COLO829 (cell line): ENCODE measurements around the gene SDC1.

Experiments
- DNase-seq: peaks from one replicate; pipeline ENCODE4 v3.0.0; 2012; ENCODE audit warnings: low spot score

SDC1 gene

GRCh38 chr2:20227894-20228505 is 3.1 kb upstream of the SDC1 start:
- DNase-seq, result no peak

DNA sequence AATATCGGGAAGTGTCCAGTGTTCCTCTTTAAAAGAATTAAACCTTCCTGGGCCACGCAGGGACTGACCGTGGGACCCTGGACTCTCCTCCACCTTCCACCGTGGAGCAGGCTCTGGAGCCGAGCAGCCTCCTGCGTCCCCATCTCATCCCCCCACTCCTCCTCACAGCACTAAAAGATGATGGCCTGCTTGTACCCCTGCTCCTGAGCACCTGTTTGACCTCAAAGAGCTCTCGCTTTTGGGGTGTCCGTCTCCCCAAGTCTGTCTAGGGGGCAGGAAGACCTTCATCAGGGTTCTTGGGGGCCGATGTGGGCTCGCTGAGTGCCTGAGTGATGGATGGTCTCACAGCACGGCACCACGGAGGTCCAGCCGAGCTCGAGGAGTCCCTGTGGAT is 1.2 kb upstream of the SDC1 start:
- no peak for DNase-seq

DNA sequence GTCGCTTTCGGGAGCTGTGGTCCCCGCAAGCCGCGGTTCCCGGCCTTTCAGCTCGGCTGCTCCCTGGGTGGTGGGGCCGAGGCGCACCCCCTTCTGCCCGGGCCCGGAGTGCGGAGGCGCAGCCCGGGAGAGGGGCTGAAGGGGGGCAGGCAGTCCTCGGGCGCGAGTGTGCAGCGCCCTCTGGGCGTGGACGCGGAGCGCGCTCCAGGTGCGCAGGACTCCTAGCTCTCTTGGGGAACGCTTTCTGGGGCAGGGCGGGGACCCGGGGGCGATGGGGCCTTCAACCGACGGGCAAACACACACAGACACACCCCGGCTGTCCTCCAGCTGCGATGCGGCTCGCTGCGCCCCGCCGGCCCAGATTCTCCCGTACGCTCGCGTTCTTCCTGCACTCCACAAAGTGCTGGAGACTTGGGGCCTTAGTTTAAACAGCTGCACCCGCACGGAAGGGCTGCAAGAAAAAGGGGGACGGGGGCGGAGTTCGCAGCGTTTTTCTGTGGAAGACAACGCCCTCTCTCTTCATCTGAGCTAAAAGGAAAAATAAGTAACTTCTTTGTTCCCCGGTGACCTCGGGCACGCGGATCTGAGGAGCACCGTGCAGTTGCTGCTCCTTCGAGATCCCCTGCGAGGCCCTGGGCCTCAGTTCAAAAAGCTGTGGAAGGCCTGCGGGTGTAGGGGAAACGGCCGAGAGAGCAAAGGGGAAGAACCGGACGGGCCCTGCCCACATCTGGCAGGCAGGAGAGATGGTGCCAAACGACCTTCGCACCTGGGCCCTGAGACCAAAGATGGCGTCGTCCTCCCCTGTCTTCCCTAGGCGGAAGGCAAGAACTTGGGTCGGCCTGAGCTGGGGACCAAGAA is 593 bp upstream of the SDC1 start:
- no peak for DNase-seq

DNA sequence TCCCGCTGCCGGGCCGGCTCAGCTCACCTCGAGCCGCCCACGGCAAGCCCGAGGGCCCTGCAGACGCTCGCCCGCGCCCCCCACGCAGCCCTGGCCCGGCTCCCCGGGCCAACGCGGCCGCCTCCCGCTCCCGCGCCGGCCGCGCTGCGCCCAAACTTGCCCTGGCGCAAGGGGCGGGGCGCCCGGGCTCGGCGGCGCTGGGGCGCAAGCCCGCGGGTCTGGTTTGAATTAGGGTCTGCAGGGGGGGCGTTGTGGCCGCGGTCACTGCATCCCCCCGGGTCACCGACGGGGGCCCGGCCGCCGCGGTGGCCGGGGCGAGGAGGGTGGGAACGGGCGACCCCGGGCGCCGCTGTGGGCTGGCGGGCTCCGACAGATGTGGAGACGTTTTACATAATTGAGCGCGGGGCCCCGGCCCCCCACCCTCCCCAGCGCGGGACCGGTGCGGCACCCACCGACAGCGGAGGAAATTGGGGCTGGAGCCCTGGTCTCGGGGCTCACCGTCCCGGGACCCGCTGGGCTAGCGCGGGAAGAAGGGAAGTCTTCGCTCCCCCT is 690 bp downstream of the SDC1 start:
- DNase-seq, result no peak

DNA sequence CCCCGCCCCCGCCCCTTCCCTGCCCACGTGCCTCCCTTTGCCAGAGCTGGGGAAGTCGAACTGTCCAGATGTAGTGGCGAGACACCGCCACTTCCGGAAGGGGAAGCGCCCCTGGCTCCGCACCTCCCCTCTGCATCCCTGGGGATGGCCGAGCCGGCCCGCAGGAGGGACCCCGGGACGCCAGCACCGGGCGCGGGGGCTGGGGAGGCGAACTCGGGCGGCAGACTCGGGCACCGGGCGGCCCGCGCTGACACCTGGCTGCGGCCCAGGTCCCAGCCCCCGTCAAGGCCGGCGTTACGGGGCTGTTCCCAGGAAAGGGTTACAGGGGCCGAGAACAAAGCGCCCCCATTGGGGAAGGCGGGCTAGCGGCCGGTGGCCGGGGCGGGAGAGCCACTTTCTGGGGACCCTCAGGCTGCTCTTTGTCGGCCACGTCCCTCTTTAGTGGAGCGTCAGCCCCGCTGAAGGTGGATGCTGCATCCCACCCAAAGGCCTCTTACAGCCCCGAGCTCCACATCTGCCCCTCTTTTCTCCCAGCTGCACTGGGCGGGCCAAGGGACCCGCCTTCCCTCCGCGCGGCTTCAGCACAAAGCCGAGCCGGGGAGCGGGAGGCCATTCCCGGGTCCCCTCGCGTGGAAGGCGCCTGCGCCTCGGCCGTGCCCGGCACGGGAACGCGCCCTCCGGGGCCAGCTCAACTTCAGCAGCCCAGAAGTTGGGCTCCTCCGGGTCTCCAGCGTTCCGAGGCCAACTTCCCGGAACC is 1.3 kb downstream of the SDC1 start:
- DNase-seq, result no peak

DNA sequence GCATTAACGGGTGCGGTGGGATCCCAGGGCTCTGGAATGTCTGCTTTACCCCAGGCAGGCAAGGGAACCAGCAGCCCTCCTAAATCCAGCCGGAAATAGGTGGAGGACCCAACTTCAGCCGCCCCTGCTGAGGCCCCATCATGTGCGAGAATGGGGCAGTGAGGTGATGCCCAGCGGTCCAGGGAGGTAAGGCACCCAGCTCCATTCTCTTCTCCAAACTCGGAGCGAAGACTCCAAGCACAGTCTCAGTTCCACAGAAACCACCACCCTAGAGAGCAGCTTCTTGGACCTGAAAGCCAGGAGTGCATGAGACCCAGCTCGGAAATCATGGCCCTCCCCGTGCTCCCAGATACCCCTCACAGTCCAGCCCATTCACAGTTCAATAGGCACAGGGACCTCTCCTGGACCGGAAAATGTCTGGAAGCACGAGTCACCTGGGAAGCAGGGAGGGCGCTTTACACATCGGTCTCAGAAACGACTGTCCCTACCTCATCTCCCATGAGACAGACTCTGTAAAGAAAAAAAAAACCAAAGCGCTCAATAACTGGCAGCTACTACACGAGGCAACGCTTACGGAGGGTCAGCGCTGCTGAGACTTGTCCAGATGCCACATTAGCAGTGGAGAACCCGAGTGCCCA is 2.0 kb downstream of the SDC1 start:
- DNase-seq, result no peak

DNA sequence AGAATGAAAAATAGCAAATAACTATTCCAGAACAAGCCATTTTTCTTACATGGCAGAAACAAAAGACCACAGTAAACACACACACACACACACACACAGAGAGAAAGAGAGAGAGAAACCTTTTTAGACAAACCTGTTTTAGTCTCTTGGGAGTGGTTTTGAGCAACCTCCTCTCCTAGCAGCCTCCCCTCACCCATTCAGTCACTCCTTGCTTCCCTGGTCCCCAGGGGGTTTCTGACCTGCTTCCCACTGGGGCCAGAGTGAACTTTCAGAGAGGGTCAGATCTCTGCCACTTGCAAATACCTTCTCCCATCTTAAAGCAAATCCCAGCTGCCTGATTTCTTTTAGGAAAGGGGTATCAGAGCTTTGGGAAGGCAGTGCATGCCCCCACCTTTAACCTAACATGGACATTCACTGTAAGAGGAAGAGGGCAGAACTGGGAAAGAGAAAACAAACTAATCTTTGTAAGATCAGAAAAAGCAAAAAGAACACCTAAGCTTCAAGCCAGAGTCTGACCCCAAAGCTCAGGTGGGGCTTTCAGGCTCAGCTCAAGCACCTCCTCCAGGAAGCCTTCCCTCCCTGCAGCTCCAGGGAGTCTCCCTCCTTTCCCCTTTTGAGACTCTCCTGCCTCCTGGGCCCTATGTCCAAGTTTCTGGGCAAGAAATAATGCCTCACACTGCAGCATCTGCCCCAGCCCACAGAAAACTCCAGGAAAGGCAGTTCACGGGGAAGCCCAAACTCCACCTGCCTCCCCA is 2.7 kb downstream of the SDC1 start:
- no peak for DNase-seq

DNA sequence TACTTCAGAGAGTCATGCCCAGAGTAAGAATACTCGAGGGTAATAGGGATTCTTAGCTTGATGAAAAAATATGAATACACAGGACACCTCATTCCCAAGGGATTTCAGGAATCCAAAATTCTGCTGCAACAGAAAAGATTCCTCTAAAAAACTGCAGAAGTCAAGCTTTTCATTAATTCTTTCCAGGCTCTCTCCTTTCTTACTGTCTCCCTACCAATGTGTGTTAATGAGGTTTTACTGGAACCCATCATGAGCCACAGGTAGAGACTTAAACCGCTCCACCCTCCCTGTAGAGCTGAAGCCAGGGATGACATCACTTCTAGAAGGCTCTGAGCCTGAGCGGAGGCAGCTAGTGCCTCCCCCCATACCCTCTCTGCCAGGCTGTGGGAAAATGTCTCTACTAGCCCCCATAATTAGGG is 3.4 kb downstream of the SDC1 start:
- DNase-seq, result no peak

GRCh38 chr2:20220806-20221554 is 4.0 kb downstream of the SDC1 start:
- no peak for DNase-seq

DNA sequence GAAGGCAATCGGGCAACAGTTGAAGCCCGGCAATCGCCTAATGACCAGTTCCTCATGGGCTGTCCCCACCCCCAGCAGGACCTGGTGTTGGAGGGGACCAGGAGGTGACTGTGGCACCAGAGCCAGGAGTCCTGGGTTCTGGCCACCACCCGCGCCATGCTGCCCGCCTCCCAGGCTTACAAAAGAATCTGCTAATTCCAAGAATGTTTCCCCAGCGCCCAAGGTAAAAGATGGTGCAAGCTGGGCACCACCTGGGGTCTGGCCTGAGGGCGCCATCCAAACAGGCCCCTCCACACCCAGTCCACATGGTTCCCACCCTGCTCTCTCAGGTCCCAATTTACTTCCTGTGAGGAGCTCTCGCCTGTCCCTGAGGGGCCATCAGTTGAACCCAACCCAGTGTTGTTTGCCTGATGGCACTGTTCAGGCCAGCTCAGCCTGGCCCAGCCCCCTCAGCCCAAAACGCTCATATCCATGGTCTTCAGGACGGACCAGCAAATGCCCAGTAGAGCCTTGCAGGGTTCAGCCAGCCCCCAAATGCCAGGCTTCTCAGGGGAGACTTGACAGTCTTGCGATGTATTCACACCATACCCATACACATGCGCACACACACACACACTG is 5.1 kb downstream of the SDC1 start:
- DNase-seq, result no peak

DNA sequence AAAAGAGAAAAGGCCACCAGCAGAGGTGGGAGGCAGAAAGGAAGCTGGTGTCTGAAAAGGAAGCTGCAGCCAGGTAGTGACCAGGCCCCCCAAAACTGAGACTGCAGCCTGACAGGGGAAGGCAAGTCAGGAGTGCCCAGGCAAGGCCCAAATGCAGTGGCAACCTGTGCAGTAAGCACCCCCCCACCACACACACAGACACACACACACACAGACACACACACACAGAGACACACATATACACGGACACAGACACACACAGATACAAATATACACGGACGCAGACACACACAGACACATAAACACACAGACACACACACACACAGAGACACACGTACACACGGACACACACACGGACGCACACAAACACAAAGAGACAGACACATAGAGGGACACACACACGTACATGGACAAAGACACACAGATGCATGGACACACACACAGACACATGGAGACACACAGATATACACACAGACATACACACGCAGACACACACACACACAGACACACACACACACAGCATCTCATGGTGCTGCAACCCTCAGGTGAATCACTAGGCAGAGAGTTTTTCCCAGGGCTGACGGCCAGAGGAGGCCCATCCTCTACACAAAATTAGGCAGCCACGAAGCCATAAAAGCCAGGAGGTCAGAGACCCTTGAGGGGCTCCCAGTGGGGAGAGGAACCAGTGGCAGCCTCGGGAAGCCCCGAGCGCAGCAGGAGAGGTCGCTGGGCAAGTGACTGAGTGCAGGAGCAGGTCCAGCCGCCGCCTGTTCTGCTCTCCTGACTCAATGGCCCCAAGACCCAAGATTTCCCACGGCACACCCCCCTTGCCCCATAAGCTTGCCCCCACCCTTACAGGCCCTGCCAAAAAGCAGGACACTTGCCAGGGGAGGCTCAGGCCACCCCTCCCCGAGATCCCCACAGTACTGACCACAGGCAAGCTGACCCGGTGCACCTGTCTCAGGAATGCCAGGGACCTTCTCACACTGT is 6.3 kb downstream of the SDC1 start:
- no peak for DNase-seq

DNA sequence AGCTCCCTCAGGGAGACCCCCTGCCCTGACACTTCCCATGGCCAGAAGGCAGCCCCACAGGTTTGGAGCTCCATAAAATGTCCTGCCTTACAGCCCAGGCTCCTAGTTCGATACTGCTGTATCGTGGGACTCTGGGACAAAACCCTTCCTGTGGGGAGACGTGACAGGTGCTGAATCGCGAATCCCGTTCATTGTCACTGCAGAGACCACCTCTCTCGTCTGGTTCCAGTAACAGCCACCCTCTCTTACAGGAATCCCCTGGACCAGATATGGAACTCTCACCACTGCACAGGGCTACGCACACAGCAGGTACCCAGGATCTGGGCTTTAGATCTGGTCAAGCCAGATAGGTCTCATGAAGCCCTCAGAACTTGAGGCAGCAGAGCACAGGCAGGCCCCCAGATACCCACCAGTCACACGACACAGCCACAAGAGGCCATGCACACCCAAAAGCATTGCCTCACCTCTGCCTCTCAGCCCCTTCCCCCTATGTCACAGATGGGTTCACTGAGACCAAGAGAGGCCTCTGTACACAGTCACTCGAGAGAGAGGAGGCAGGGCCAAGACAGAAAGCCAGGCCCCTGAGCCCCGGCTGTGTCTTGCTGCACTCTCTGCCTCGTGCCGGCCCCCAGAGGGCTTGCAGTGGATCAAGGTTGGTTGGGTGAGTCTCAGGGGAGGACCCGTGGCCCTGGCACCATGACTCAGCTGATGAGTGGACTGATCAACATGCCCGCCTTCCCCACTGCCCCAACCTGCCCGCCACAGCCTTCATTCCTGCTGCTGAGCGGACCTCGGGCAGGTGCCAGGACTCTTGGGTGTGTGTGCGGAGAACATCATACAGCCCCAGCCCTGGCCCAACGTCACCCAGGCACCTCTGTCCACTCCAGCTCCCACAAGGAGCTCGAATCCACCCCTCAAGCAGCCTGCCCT is 7.6 kb downstream of the SDC1 start:
- DNase-seq, result no peak

DNA sequence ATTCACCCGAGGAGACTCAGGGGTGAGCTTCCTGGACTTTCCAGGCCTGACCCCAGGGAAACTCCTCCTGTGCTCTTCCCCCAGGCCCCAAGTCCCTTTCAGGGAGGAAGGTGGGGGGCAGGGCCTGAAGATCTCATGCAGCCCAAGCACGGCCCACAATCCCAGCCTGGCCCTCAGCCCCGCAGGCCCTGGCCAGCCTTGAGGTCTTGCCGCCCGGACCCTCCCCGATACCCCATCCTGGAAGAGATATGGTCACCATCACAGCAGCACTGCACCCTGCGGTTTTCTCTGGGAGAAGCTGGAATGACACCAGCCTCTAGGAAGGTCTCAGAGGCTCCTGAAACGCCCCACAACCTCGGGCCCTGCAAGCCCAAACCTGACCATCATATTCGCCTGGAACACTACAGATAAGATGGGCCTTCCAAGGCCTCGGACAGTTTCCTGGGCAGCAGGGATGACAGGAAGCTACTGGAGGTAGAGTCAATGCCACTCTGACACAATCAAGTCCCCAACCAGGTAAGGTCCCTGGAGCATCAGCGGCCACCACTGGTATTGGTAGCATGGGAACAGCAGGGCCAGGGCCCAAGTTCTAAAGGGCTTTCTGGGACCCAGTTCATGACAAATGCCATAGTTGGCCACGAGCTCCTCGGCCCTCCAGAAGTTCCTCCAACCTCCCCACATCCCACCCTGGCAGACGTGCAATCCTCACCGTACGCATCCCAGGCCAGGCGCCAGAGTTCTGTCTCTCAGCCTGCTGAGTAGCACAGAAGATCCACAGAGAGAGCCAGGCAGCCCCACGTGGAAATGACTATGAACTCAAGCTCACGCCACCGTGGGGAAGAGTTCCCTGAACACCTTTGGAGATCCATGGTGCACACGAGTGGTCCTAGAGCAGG is 8.6 kb downstream of the SDC1 start:
- no peak for DNase-seq

DNA sequence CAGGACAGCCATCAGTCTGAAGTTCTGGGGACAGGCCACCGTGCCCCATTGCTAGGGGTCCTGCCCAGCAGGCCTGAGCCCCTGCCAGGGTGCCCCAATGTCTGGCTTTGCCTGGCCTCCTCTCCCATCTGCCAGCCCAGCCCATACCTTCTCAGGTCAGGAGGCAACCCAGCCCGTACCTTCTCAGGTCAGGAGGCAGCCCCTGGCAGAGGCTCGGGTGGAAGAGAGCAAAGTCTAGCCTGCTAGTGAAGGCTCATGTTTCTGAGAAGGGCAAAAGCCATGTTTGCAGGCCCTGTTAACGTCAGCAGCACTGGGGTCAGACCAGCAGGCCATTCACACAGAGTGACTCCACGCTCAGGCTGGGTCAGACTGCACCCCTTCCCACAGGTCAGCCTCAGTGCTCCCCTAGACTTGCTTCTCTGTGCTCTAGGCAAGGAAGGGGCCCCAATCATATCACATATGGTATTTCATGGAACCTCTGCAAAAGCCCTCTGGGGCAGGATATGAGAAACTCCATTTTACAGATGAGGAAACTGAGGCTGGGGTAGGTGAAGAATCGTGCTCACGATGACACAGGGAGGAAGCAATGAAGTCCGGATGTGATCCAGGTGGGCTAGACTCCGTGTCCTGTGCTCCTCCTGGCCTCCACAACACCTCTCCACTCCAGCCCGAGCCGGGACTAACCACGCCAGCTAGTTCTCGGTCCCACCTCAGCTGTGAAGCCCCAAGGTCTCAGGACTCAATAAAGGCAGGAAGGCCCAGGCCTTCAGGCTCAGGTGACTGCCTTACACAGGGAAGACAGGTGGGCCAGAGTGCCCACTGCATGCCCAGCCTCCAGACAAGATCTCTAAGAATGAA is 9.5 kb downstream of the SDC1 start:
- DNase-seq, result no peak

GRCh38 chr2:20214566-20215182 is 10.3 kb downstream of the SDC1 start:
- no peak for DNase-seq
